Neural crest cell (in vitro differentiated cells): ENCODE results near the gene MXD4. TPM values are rescaled to one million over a fixed set of nuclear protein-coding genes. Genes with fewer than 3 reads are reported as not detected.

Experiments used
- DNase-seq: peaks from one replicate; pipeline ENCODE4 v3.0.0; 2021; ENCODE audit warnings: low read depth, mixed read lengths, low spot score
- H3K27ac Mint-ChIP-seq: one replicate; pipeline ENCODE4 v1.8.0; 2021; ENCODE audit warnings: mild to moderate bottlenecking, mixed read lengths; ENCODE audit not compliant: unreplicated experiment
- H3K27me3 Mint-ChIP-seq: 2 replicates; pipeline ENCODE4 v1.8.0; 2021; ENCODE audit warnings: low read depth, mild to moderate bottlenecking, mixed read lengths
- H3K36me3 Mint-ChIP-seq: 2 replicates; pipeline ENCODE4 v1.8.0; 2021; ENCODE audit warnings: low read depth, mild to moderate bottlenecking, mixed read lengths
- H3K4me1 Mint-ChIP-seq: 2 replicates; pipeline ENCODE4 v1.8.0; 2021; ENCODE audit warnings: mixed read lengths
- H3K4me3 Mint-ChIP-seq: one replicate; pipeline ENCODE4 v1.8.0; 2021; ENCODE audit warnings: mild to moderate bottlenecking, mixed read lengths
- H3K9me3 Mint-ChIP-seq: 2 replicates; pipeline ENCODE4 v1.8.0; 2021; ENCODE audit warnings: mixed read lengths
- total RNA-seq: library from RNA; stranded (reverse); gene quantifications from 2 replicates; pipeline ENCODE4 v1.2.1, GENCODE V29; 2021
- TF ChIP-seq, protein P1 (sequence below): fragments of 200-600 bp; sonication (generic); conservative IDR thresholded peaks from 2 replicates; pipeline ENCODE4 v1.5.0; 2021; ENCODE audit warnings: antibody characterized with exemption, mild to moderate bottlenecking

MXD4 gene
- total RNA-seq, 1 donor from 2014 or later, result 54.3 TPM

DNA sequence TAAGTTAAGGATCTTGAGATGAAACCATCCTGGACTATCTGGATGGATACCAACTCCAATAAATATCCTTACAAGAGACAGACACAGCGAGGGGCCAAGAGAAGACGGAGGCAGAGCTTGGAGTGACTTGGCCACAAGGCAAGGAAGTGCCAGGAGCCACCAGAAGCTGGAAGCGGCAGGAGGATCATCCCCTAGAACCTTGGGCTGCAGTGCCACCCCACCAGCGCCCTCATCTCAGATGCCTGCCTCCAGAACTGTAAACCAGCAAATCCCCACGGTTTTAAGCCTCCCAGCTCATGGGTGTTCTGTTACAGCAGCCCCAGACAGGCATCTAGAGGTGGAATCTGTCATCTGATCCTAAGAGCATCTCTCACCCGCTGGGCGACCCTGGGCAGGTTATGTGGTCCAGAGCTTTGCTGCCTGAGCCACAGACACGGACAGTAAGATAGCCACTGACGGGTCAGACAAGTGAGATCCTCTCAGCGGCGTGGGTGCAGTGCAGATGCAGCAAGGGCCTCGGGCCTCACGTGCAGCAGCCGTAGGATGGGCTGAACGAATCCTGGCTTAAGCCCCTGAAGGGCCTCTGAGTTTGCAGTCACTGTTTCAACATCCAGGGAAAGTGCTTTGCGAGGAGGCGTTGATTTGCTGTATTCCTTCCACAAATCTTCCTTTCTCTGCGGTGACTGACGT lies 25.1 kb upstream of the MXD4 start:
- Mint-ChIP-seq H3K27ac (no peak overlapping the region), H3K9me3 (no peaks in the 10 kb centered on the region), H3K27me3 (no peaks in the 10 kb centered on the region), H3K36me3 (no peaks in the 10 kb centered on the region), H3K4me3 (no peak overlapping the region), H3K4me1 (peaks cover 8% of the 10 kb centered on the region)
- DNase-seq, result no peak
- TF ChIP-seq, protein P1, sequence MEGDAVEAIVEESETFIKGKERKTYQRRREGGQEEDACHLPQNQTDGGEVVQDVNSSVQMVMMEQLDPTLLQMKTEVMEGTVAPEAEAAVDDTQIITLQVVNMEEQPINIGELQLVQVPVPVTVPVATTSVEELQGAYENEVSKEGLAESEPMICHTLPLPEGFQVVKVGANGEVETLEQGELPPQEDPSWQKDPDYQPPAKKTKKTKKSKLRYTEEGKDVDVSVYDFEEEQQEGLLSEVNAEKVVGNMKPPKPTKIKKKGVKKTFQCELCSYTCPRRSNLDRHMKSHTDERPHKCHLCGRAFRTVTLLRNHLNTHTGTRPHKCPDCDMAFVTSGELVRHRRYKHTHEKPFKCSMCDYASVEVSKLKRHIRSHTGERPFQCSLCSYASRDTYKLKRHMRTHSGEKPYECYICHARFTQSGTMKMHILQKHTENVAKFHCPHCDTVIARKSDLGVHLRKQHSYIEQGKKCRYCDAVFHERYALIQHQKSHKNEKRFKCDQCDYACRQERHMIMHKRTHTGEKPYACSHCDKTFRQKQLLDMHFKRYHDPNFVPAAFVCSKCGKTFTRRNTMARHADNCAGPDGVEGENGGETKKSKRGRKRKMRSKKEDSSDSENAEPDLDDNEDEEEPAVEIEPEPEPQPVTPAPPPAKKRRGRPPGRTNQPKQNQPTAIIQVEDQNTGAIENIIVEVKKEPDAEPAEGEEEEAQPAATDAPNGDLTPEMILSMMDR, result no peak

DNA sequence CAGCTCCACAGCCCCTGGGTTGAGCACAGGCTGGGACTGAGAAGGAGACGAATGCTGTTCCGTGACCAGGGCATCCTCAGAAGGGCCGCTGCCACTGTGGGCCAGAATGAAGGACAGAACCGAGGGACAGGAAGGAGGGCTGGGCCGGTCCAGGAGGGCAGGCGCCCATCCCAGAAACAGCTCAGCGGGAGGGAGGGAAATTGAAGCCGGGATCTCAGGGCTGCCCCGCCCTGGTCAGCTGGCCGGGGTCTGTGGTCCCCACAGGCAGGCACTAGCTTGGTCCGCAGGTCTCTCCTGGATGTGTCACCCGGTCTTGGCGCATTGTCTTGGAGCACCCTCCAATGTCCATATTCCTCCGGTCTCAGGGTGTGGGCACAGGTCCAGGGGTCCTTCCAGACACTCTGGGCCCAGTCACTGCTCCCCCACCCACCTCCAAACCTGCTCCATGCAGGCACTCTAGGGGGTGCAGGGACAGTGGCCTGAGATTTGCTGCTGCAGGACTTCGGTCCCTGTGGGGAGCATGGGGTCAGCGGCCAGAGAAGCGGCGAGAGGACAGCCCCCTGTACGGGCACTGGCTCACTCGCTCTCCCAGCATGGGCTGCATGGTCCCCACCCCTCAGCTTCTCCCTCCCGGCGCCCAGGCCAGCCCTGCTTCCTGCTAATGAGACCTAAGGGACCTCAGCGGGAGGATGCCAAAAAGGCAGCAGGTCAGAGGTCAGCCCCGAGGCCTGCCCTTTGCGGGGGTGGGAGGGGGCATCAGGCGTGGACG lies 23.9 kb upstream of the MXD4 start:
- TF ChIP-seq, protein P1, result no peak
- no peak for DNase-seq
- no peaks in the 10 kb centered on the region for H3K27me3 Mint-ChIP-seq
- no peak overlapping the region for H3K4me3 Mint-ChIP-seq
- H3K4me1 Mint-ChIP-seq, result peaks cover 8% of the 10 kb centered on the region
- H3K9me3 Mint-ChIP-seq, result no peaks in the 10 kb centered on the region
- no peak overlapping the region for H3K27ac Mint-ChIP-seq
- H3K36me3 Mint-ChIP-seq, result no peaks in the 10 kb centered on the region

- H3K27ac Mint-ChIP-seq, result no peak overlapping the region
- H3K9me3 Mint-ChIP-seq, result no peaks in the 10 kb centered on the region
- no peak for DNase-seq
- H3K4me3 Mint-ChIP-seq, result no peak overlapping the region
- no peaks in the 10 kb centered on the region for H3K27me3 Mint-ChIP-seq
- H3K4me1 Mint-ChIP-seq, result peaks cover 8% of the 10 kb centered on the region
- no peaks in the 10 kb centered on the region for H3K36me3 Mint-ChIP-seq
- TF ChIP-seq, protein P1, result no peak
These were observed 23.2 kb upstream of the MXD4 start for GRCh38 chr4:2284934-2285612.

GRCh38 chr4:2284161-2284933 lies 22.4 kb upstream of the MXD4 start:
- Mint-ChIP-seq H3K9me3 (no peaks in the 10 kb centered on the region), H3K27ac (no peak overlapping the region)
- TF ChIP-seq, protein P1, result no peak

DNA sequence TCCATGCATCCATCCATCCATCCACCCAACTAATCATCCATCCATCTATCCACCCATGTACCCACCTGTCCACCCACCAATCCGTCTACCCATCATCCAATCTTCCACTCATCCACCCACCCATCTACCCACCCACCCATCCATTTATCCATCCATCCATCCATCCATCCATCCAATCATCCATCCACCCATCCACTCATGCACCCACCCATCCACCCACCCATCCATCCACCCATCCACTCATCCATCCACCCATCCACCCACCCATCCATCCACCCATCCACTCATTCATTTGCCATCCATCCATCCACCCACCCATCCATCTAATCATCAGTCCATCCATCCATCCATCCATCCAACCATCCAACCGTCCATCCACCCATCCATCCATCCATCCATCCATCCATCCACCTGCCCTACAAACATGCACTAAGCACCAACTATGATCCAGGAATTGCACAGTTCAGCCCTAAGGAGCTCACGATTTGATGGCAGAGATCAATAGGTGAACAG lies 21.3 kb upstream of the MXD4 start:
- no peaks in the 10 kb centered on the region for H3K9me3 Mint-ChIP-seq
- H3K4me3 Mint-ChIP-seq, result no peak overlapping the region
- H3K4me1 Mint-ChIP-seq, result peaks cover 8% of the 10 kb centered on the region
- no peaks in the 10 kb centered on the region for H3K27me3 Mint-ChIP-seq
- no peak for DNase-seq
- H3K27ac Mint-ChIP-seq, result no peak overlapping the region
- TF ChIP-seq, protein P1, result no peak
- no peaks in the 10 kb centered on the region for H3K36me3 Mint-ChIP-seq

More at GRCh38 chr4:2284161-2284933, 22.4 kb upstream of the MXD4 start:
- no peaks in the 10 kb centered on the region for H3K27me3 Mint-ChIP-seq
- peaks cover 8% of the 10 kb centered on the region for H3K4me1 Mint-ChIP-seq
- no peak overlapping the region for H3K4me3 Mint-ChIP-seq
- DNase-seq, result no peak
- no peaks in the 10 kb centered on the region for H3K36me3 Mint-ChIP-seq
